ENCODE results near the gene PTRH2.

PTRH2 gene

GRCh38 chr17:59737324-59737723, 30.1 kb upstream of the PTRH2 start:
- no peak for DNase-seq (ENCODE audit: low read depth, low spot score)
- no peak for TF ChIP-seq CTCF (IDR thresholded peaks at IDR 0.05; ENCODE audit: low read depth, low read length)
- in situ Hi-C loops (cut with HindIII; ENCODE audit: low sequenced_read_pairs), result no loop called here
- H3K4me3 ChIP-seq (ENCODE audit: low read depth, low read length), result no peak overlapping the region

GRCh38 chr17:59734226-59734625, 27.0 kb upstream of the PTRH2 start:
- in situ Hi-C loops (cut with HindIII; ENCODE audit: low sequenced_read_pairs), result no loop called here
- DNase-seq (ENCODE audit: low read depth, low spot score), result no peak
- no peak for TF ChIP-seq CTCF (IDR thresholded peaks at IDR 0.05; ENCODE audit: low read depth, low read length)

GRCh38 chr17:59733697-59734096, 26.5 kb upstream of the PTRH2 start:
- no peak for TF ChIP-seq CTCF (IDR thresholded peaks at IDR 0.05; ENCODE audit: low read depth, low read length)
- no peak for DNase-seq (ENCODE audit: low read depth, low spot score)
- H3K4me3 ChIP-seq (ENCODE audit: low read depth, low read length), result no peak overlapping the region
- in situ Hi-C loops (cut with HindIII; ENCODE audit: low sequenced_read_pairs), result no loop called here

More at GRCh38 chr17:59734226-59734625, 27.0 kb upstream of the PTRH2 start:
- no peak overlapping the region for H3K4me3 ChIP-seq (ENCODE audit: low read depth, low read length)

GRCh38 chr17:59730268-59730834, 23.1 kb upstream of the PTRH2 start:
- TF ChIP-seq CTCF (IDR thresholded peaks at IDR 0.05; ENCODE audit: low read depth, low read length), result no peak
- no peak overlapping the region for H3K4me3 ChIP-seq (ENCODE audit: low read depth, low read length)
- DNase-seq (ENCODE audit: low read depth, low spot score), result no peak
- in situ Hi-C loops (cut with HindIII; ENCODE audit: low sequenced_read_pairs), result no loop called here

- no peak for TF ChIP-seq CTCF (IDR thresholded peaks at IDR 0.05; ENCODE audit: low read depth, low read length)
- no peak for DNase-seq (ENCODE audit: low read depth, low spot score)
- H3K4me3 ChIP-seq (ENCODE audit: low read depth, low read length), result no peak overlapping the region
- in situ Hi-C loops (cut with HindIII; ENCODE audit: low sequenced_read_pairs), result no loop called here
Measured at GRCh38 chr17:59727817-59728533, 20.7 kb upstream of the PTRH2 start.

GRCh38 chr17:59725691-59726090, 18.5 kb upstream of the PTRH2 start:
- TF ChIP-seq CTCF (IDR thresholded peaks at IDR 0.05; ENCODE audit: low read depth, low read length), result no peak
- no peak for DNase-seq (ENCODE audit: low read depth, low spot score)
- in situ Hi-C loops (cut with HindIII; ENCODE audit: low sequenced_read_pairs), result no loop called here
- no peak overlapping the region for H3K4me3 ChIP-seq (ENCODE audit: low read depth, low read length)
